ENCODE results near the gene LMOD3.

The LMOD3 gene

GRCh38 chr3:69105320-69105719 lies 17.1 kb downstream of the LMOD3 start:
- TF ChIP-seq, protein P1, sequence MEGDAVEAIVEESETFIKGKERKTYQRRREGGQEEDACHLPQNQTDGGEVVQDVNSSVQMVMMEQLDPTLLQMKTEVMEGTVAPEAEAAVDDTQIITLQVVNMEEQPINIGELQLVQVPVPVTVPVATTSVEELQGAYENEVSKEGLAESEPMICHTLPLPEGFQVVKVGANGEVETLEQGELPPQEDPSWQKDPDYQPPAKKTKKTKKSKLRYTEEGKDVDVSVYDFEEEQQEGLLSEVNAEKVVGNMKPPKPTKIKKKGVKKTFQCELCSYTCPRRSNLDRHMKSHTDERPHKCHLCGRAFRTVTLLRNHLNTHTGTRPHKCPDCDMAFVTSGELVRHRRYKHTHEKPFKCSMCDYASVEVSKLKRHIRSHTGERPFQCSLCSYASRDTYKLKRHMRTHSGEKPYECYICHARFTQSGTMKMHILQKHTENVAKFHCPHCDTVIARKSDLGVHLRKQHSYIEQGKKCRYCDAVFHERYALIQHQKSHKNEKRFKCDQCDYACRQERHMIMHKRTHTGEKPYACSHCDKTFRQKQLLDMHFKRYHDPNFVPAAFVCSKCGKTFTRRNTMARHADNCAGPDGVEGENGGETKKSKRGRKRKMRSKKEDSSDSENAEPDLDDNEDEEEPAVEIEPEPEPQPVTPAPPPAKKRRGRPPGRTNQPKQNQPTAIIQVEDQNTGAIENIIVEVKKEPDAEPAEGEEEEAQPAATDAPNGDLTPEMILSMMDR (IDR thresholded peaks at IDR 0.05; ENCODE audit: control extremely low read depth, extremely low read depth, low read depth, missing control alignments) = no peak
- CTCF ChIA-PET = interaction anchor here (1.0 to 3.1 kb wide), 6 partner anchors 10 to 321 kb away, joined by 3 to 18 read pairs (median 4); no protein-coding TSS in a partner anchor
- POLR2A ChIA-PET = no interaction called here
- DNase-seq (ENCODE audit: extremely low spot score) = no peak

DNA sequence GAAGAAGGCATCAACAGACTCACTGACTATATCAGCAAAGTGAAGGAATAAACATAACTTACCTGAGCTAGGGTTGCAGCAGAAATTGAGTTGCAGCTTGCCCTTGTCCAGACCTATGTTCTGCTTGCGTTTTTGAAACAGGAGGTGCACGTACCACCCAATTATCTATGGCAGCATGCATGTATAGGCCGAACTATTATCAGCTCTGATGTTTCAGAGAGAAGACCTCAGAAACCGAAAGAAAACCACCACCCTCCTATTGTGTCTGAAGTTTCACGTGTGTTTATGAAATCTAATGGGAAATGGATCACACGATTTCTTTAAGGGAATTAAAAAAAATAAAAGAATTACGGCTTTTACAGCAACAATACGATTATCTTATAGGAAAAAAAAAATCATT lies 17.8 kb downstream of the LMOD3 start:
- TF ChIP-seq, protein P1 (IDR thresholded peaks at IDR 0.05; ENCODE audit: control extremely low read depth, extremely low read depth, low read depth, missing control alignments) = no peak
- DNase-seq (ENCODE audit: extremely low spot score) = no peak
- ChIA-PET CTCF (interaction anchor here (1.0 to 2.4 kb wide), 3 partner anchors 11 to 205 kb away, joined by 3 to 12 read pairs (median 4); no protein-coding TSS in a partner anchor), POLR2A (no interaction called here)

DNA sequence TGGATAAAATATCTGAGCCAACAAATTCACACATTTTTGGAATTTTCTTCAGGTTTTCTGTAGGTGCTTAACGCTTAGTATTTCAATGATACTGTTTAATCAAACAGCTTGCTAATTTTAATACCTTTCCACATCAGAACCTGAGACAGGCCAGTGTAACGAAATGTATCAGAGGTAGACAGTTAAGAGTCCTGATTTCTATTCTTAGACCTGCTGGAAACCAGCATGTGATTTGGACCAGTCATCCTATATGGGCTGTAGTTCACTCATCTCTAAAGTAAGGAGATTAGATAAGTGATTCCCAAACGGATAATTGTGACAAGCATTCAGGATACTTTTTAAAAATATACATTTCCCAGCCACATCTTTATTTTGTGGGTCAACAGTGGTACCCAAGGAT lies 19.3 kb downstream of the LMOD3 start:
- POLR2A ChIA-PET = no interaction called here
- DNase-seq (ENCODE audit: extremely low spot score) = no peak
- CTCF ChIA-PET = no interaction called here
- TF ChIP-seq, protein P1 (IDR thresholded peaks at IDR 0.05; ENCODE audit: control extremely low read depth, extremely low read depth, low read depth, missing control alignments) = no peak

DNA sequence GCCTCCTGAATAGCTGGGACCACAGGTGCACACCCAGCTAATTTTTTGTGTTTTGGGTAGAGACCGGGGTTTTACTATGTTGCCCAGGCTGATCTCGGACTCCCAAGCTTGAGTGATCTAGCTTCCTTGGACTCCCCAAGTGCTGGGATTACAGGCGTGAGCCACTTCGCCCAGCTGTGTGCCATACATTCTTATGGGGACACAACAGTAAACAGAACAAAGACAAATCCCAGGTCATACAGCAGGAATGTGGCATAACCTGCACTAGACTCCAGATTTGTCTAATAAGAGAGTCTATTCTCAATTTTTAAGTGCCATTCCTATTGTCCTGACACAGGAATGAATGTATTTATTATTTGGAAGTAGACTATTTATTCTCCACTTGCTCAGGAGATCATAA lies 20.0 kb downstream of the LMOD3 start:
- no peak for DNase-seq (ENCODE audit: extremely low spot score)
- ChIA-PET POLR2A (no interaction called here), CTCF (interaction anchor here (0.6 to 5.1 kb wide), 4 partner anchors 10 to 204 kb away, joined by 3 to 20 read pairs (median 4); no protein-coding TSS in a partner anchor)
- TF ChIP-seq, protein P1 (IDR thresholded peaks at IDR 0.05; ENCODE audit: control extremely low read depth, extremely low read depth, low read depth, missing control alignments) = no peak

GRCh38 chr3:69099576-69099975 lies 22.8 kb downstream of the LMOD3 start:
- POLR2A ChIA-PET = no interaction called here
- CTCF ChIA-PET = interaction anchor here (1.1 to 5.1 kb wide), 6 partner anchors 8 to 55 kb away, joined by 3 to 20 read pairs (median 4); partner anchors contain the start of gene ARL6IP5
- TF ChIP-seq, protein P1 (IDR thresholded peaks at IDR 0.05; ENCODE audit: control extremely low read depth, extremely low read depth, low read depth, missing control alignments) = no peak
- no peak for DNase-seq (ENCODE audit: extremely low spot score)

DNA sequence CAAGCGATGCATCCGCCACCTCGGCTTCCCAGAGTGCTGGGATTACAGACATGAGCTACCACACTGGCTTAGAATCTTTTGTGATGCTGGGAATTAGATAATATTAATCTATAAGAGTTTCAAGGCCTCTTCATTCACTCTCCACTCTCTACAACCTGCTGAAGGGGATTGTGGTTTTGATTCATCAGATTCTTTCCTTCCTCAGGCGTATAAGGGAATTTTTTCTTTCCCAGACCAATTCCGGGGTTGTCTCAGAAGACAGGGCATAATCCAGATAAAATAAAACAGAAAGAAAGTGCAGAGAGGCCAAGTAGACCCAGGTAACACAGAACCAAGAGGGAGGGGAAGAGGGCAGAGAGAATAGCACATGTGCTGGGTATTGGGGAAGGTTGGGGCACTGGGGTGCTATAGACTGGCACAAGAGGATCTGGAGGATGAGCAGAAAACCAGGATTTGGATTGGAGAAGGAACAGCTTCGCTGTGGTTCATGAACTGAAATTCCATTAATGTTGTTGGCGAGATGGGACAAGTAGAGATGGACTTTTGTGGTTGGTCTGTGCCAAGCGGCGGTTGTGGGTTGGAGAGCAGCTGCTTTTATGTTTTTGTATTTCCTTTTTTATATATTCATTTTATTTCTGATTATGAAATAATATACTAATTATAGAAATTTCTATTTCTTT lies 24.8 kb downstream of the LMOD3 start:
- DNase-seq (ENCODE audit: extremely low spot score) = no peak

More for the DNA sequence above, 24.8 kb downstream of the LMOD3 start:
- CTCF ChIA-PET = interaction anchor here (1.2 to 5.1 kb wide), 2 partner anchors 9 to 23 kb away, joined by 4 to 20 read pairs; no protein-coding TSS in a partner anchor
- TF ChIP-seq, protein P1 (IDR thresholded peaks at IDR 0.05; ENCODE audit: control extremely low read depth, extremely low read depth, low read depth, missing control alignments) = no peak
- POLR2A ChIA-PET = interaction anchor here (1.1 kb wide), 1 partner anchor 11 kb away, joined by 6 read pairs; no protein-coding TSS in a partner anchor

All from GM10248 (cell line).